Calu3 (cell line): ENCODE results near the gene COL6A3. TPM values are rescaled to one million over a fixed set of nuclear protein-coding genes. Genes with fewer than 3 reads are reported as not detected.

ENCODE experiments used
- BruUV-seq: library from RNA; stranded (reverse); fragments of 400-500 nt; replicated peaks from 2 replicates; lab custom pipeline; 2021; lab: Mats Ljungman, UMichigan
- CTCF ChIA-PET: fragments of 300-600 bp; sonication (Branson Sonifier 250); formaldehyde crosslinking; loops from one replicate; lab custom pipeline; 2022; ENCODE audit warnings: antibody characterized with exemption; lab: Charles Lee
- DNase-seq: peaks from one replicate; pipeline ENCODE4 v3.0.0; 2022
- H3K27ac Mint-ChIP-seq: one replicate; pipeline ENCODE4 v1.8.0; 2022; ENCODE audit warnings: mixed read lengths; ENCODE audit not compliant: unreplicated experiment
- H3K27me3 Mint-ChIP-seq: one replicate; pipeline ENCODE4 v1.8.0; 2022; ENCODE audit warnings: mixed read lengths; ENCODE audit not compliant: unreplicated experiment
- H3K36me3 Mint-ChIP-seq: one replicate; pipeline ENCODE4 v1.8.0; 2022; ENCODE audit warnings: mild to moderate bottlenecking, moderate library complexity, mixed read lengths; ENCODE audit not compliant: insufficient read depth, unreplicated experiment
- H3K4me1 Mint-ChIP-seq: one replicate; pipeline ENCODE4 v1.8.0; 2022; ENCODE audit warnings: mild to moderate bottlenecking, low read depth, mixed read lengths; ENCODE audit not compliant: unreplicated experiment
- H3K4me3 Mint-ChIP-seq: one replicate; pipeline ENCODE4 v1.8.0; 2022; ENCODE audit warnings: mild to moderate bottlenecking, low read depth, moderate library complexity, mixed read lengths; ENCODE audit not compliant: unreplicated experiment
- H3K9me3 Mint-ChIP-seq: one replicate; pipeline ENCODE4 v1.8.0; 2022; ENCODE audit warnings: low read depth, mixed read lengths; ENCODE audit not compliant: unreplicated experiment
- intact Hi-C: fragments of 100-400 bp; cut with micrococcal nuclease; formaldehyde crosslinking; loops from one replicate; pipeline ENCODE4 v1.10.0; 2022; ENCODE audit not compliant: unreplicated experiment
- total RNA-seq: library from RNA; stranded (reverse); gene quantifications from 2 replicates; pipeline ENCODE4 v1.2.3, GENCODE V29; 2022
- TF ChIP-seq, protein P1 (sequence below): fragments of 200-600 bp; IDR thresholded peaks from one replicate; pipeline ENCODE4 v1.8.0; 2022; ENCODE audit warnings: antibody characterized with exemption; ENCODE audit not compliant: unreplicated experiment

The COL6A3 gene
- total RNA-seq, 1 experiment from 2014 or later: 0.07 TPM

DNA sequence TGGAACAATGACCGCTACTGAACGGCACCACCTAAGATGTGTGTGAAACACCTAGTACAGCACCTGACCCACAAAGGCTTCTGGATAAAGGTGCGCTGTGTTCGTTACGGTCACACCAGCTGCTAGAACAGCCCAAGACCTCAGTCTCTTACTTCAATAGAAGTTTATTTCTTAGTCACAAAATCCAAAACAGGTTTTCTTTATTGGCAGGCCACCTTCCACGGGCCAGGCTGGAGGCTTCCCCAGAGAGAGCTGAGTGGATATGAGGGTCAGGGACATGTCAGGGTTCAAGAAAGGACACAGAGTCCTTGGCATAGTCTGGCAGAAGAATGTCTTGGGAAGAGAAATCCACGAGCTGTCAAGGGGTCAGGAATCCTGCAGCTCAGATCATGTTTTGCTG is 92.2 kb downstream of the COL6A3 start:
- Mint-ChIP-seq H3K9me3 (no peaks in the 10 kb centered on the region), H3K27ac (no peak overlapping the region), H3K4me3 (no peak overlapping the region), H3K27me3 (peaks cover 51% of the 10 kb centered on the region), H3K36me3 (no peaks in the 10 kb centered on the region), H3K4me1 (peaks cover 9% of the 10 kb centered on the region)
- intact Hi-C loops: loop anchor here (1.0 to 5.0 kb wide), 2 partner anchors 150 to 169 kb away; no protein-coding TSS in a partner anchor
- TF ChIP-seq, protein P1, sequence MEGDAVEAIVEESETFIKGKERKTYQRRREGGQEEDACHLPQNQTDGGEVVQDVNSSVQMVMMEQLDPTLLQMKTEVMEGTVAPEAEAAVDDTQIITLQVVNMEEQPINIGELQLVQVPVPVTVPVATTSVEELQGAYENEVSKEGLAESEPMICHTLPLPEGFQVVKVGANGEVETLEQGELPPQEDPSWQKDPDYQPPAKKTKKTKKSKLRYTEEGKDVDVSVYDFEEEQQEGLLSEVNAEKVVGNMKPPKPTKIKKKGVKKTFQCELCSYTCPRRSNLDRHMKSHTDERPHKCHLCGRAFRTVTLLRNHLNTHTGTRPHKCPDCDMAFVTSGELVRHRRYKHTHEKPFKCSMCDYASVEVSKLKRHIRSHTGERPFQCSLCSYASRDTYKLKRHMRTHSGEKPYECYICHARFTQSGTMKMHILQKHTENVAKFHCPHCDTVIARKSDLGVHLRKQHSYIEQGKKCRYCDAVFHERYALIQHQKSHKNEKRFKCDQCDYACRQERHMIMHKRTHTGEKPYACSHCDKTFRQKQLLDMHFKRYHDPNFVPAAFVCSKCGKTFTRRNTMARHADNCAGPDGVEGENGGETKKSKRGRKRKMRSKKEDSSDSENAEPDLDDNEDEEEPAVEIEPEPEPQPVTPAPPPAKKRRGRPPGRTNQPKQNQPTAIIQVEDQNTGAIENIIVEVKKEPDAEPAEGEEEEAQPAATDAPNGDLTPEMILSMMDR: no peak
- CTCF ChIA-PET: interaction anchor here (1.2 kb wide), 1 partner anchor 250 kb away, joined by 4 read pairs; no protein-coding TSS in a partner anchor
- DNase-seq: no peak
- no TSS peak for BruUV-seq

DNA sequence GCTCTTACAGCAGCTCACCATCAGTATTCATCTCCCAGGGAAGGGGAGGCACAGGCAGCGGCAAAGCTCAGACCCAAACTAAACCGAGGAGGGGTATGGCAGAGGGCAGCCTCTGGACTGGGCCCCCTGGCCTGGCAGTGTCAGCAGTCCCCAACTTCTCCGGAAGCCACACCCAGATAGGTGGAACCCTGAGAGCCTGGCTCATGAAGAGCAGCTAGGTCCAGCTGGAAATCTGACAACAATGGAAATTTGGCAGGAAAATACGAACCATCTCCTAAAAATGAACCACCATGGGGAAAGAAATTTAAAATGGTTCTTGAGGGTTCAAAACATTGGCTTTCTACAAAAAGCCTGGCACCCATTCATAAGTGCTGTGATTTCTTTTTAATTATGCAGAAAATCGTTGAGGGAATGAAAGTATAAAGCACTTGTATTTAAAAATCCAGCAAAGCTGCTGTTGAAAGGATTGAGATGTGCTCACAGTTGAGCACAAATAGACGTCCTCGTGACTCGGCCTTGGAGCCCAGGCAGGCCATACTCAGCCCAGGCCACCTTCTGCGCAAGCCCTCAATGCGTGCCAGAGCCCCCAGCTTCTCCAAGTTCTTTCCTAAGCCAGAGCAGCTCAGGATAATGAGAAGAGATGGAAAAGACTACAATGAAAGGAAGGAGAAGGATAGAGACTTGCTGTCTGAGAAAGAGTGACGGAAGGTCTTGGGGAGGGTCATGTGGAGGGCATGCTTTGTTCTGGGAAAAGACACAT is 93.0 kb downstream of the COL6A3 start:
- peaks cover 43% of the 10 kb centered on the region for H3K27me3 Mint-ChIP-seq
- H3K4me3 Mint-ChIP-seq: no peak overlapping the region
- DNase-seq: no peak
- TF ChIP-seq, protein P1: no peak
- intact Hi-C loops: loop anchor here (5.0 kb wide), 1 partner anchor 169 kb away; no protein-coding TSS in a partner anchor
- no peak overlapping the region for H3K27ac Mint-ChIP-seq
- no peaks in the 10 kb centered on the region for H3K9me3 Mint-ChIP-seq
- no TSS peak for BruUV-seq
- no peaks in the 10 kb centered on the region for H3K36me3 Mint-ChIP-seq
- CTCF ChIA-PET: interaction anchor here (1.2 kb wide), 1 partner anchor 251 kb away, joined by 4 read pairs; no protein-coding TSS in a partner anchor
- H3K4me1 Mint-ChIP-seq: peaks cover 9% of the 10 kb centered on the region

DNA sequence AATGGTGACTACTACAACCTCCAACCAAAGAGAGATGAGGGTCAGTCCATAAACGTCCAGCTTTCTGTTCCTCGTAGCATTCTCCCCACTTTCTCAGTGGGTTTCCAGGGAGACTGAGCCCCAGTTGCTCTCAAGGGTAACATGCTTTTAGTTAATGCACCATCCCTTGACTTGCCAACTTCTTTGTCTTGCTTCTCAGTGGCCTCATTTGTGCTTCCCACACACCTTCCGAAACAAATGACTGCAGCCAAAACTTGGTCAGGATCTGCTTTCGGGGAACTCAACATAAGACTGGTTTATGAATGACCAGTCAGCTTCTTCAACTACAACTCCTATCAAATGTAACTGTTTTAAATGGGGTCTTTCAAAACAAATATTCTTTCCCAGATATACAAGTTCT is 94.1 kb downstream of the COL6A3 start:
- H3K4me1 Mint-ChIP-seq: peaks cover 15% of the 10 kb centered on the region

DNA sequence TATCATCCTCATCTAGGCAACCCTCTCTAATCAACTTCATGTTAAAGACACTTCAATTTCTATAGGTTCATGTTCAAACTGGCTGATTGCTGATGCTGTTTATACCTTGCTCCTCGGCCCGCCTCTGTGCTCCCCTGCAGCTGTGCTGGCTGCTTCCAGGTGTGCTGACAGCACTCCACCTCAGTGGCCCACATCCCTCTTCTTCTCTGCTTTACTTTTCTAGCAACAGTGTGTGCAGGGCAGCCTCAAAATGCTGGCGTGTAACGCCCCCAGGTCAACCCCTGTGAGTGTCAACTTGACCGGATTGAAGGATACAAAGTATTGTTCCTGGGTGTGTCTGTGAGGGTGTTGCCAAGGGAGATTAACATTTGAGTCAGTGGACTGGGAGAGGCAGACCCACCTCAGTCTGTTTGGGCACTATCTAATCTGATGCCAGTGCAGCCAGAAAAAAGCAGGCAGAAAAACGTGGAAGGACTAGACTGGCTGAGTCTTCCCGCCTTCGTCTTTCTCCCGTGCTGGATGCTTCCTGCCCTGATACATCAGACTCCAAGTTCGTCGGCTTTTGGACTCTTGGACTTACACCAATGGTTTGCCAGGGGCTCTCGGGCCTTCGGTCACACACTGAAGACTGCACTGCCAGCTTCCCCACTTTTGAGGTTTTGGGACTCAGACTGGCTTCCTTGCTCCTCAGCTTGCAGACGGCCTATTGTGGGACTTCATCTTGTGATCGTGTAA is 94.7 kb downstream of the COL6A3 start:
- peaks cover 18% of the 10 kb centered on the region for H3K4me1 Mint-ChIP-seq
- no peak overlapping the region for H3K4me3 Mint-ChIP-seq
- DNase-seq: no peak
- no peaks in the 10 kb centered on the region for H3K36me3 Mint-ChIP-seq
- CTCF ChIA-PET: no interaction called here
- H3K9me3 Mint-ChIP-seq: no peaks in the 10 kb centered on the region
- intact Hi-C loops: no loop called here
- no peak overlapping the region for H3K27ac Mint-ChIP-seq
- H3K27me3 Mint-ChIP-seq: peaks cover 33% of the 10 kb centered on the region
- no TSS peak for BruUV-seq
- TF ChIP-seq, protein P1: no peak

More for the DNA sequence above, 94.1 kb downstream of the COL6A3 start:
- Mint-ChIP-seq H3K9me3 (no peaks in the 10 kb centered on the region), H3K36me3 (no peaks in the 10 kb centered on the region), H3K27ac (no peak overlapping the region), H3K27me3 (peaks cover 33% of the 10 kb centered on the region), H3K4me3 (no peak overlapping the region)
- no TSS peak for BruUV-seq
- DNase-seq: no peak
- TF ChIP-seq, protein P1: no peak
- intact Hi-C loops: loop anchor here (5.0 kb wide), 1 partner anchor 168 kb away; no protein-coding TSS in a partner anchor
- CTCF ChIA-PET: no interaction called here
